Measurements from ENCODE around the gene ITPA. TPM values are rescaled to one million over a fixed set of nuclear protein-coding genes. Genes with fewer than 3 reads are reported as not detected.

ITPA gene
- total and polyA plus RNA-seq, 2 of the 13 experiments (the other 11 are each of a cell fraction or from before 2014, with no cell fraction given): 60.1 to 103 TPM

GRCh38 chr20:3250091-3250504 is 40.8 kb downstream of the ITPA start (continued):
- TF ChIP-seq ELF1 (CRISPR knock-in tag; IDR thresholded peaks at IDR 0.05): 0 out of 2 replicates have a peak, but pooled peaks have one; percentile 33
- TF ChIP-seq SAFB2 (CRISPR knock-in tag; IDR thresholded peaks at IDR 0.05; ENCODE audit: borderline replicate concordance, low read depth): no peak
- peak; percentile 59 for TF ChIP-seq MED1 (CRISPR knock-in tag; IDR thresholded peaks at IDR 0.05)
- TF ChIP-seq ZFP91 (CRISPR knock-in tag; IDR thresholded peaks at IDR 0.05; ENCODE audit: borderline replicate concordance): peak; percentile 65; the same call in 1 of the 2 replicates
- TF ChIP-seq ZNF772 (CRISPR knock-in tag; IDR thresholded peaks at IDR 0.05): peak; percentile 69; the same call in 1 of the 2 replicates
- peak; percentile 23; the same call in 1 of the 2 replicates for TF ChIP-seq ZNF710 (CRISPR knock-in tag; IDR thresholded peaks at IDR 0.05; ENCODE audit: borderline replicate concordance)
- no peak for TF ChIP-seq MAZ (IDR thresholded peaks at IDR 0.05; ENCODE audit: borderline replicate concordance, low read depth, low read length)
- 0 out of 2 replicates have a peak, but pooled peaks have one; percentile 30 for TF ChIP-seq MAZ (CRISPR knock-in tag; IDR thresholded peaks at IDR 0.05; ENCODE audit: low read depth)
- TF ChIP-seq ZSCAN25 (CRISPR knock-in tag; IDR thresholded peaks at IDR 0.05): 0 out of 2 replicates have a peak, but pooled peaks have one; percentile 33
- no peak for TF ChIP-seq LCORL (IDR thresholded peaks at IDR 0.05)
- TF ChIP-seq LCORL (CRISPR knock-in tag; IDR thresholded peaks at IDR 0.05): peak; percentile 29; the same call in 1 of the 2 replicates
- 0 out of 2 replicates have a peak, but pooled peaks have one; percentile 40 for TF ChIP-seq TGIF2 (CRISPR knock-in tag; IDR thresholded peaks at IDR 0.05)
- no peak for TF ChIP-seq ZMAT5 (CRISPR knock-in tag; IDR thresholded peaks at IDR 0.05; ENCODE audit: borderline replicate concordance, low read depth)
- peak; percentile 48; the same call in 1 of the 2 replicates for TF ChIP-seq ZKSCAN8 (CRISPR knock-in tag; IDR thresholded peaks at IDR 0.05; ENCODE audit: borderline replicate concordance)
- peak; percentile 56; the same call in 1 of the 2 replicates for TF ChIP-seq PPARG (CRISPR knock-in tag; conservative IDR thresholded peaks at IDR 0.05)
- no peak for TF ChIP-seq NR0B2 (CRISPR knock-in tag; IDR thresholded peaks at IDR 0.05)
- no peak for TF ChIP-seq BATF2 (CRISPR knock-in tag; IDR thresholded peaks at IDR 0.05)
- TF ChIP-seq U2AF2 (IDR thresholded peaks at IDR 0.05; ENCODE audit: low read depth, low read length): no peak
- TF ChIP-seq RAD21 (CRISPR knock-in tag; IDR thresholded peaks at IDR 0.05): peak; percentile 96
- TF ChIP-seq REL (CRISPR knock-in tag; conservative IDR thresholded peaks at IDR 0.05): no peak
- peak; percentile 55 for TF ChIP-seq GABPB1 (CRISPR knock-in tag; IDR thresholded peaks at IDR 0.05)
- 0 out of 2 replicates have a peak, but pooled peaks have one; percentile 38 for TF ChIP-seq SOX5 (CRISPR knock-in tag; IDR thresholded peaks at IDR 0.05; ENCODE audit: borderline replicate concordance)
- TF ChIP-seq ZEB1 (IDR thresholded peaks at IDR 0.05; ENCODE audit: insufficient replicate concordance, low read depth): peak; percentile 37
- no peak for TF ChIP-seq HMGA1 (CRISPR knock-in tag; conservative IDR thresholded peaks at IDR 0.05)
- peak; percentile 61; the same call in 1 of the 2 replicates for TF ChIP-seq ZNF350 (CRISPR knock-in tag; IDR thresholded peaks at IDR 0.05; ENCODE audit: borderline replicate concordance, low read depth)
- no peak for TF ChIP-seq SOX6 (IDR thresholded peaks at IDR 0.05)
- TF ChIP-seq SOX6 (CRISPR knock-in tag; IDR thresholded peaks at IDR 0.05): peak; percentile 67
- TF ChIP-seq KAT8 (CRISPR knock-in tag; IDR thresholded peaks at IDR 0.05): peak; percentile 67

Measured in HepG2 (cell line).